Astrocyte (in vitro differentiated cells and primary cell): ENCODE data around the gene CHMP1B. TPM values are rescaled to one million over a fixed set of nuclear protein-coding genes. Genes with fewer than 3 reads are reported as not detected.

Experiments used
- DNase-seq: peaks from one replicate; pipeline ENCODE4 v3.0.0-alpha.2; 2010; ENCODE audit warnings: low read depth
- FAIRE-seq: peaks from 2 replicates; lab custom pipeline; 2011; peaks lifted over from hg19 to GRCh38; lab: Jason Lieb, UNC
- H2AFZ ChIP-seq: 2 replicates; pipeline ENCODE4 v1.6.0; 2012; ENCODE audit warnings: low read depth, low read length, inconsistent platforms
- H3K27ac ChIP-seq: 2 replicates; pipeline ENCODE4 v1.5.1; 2011; ENCODE audit warnings: low read depth, low read length, inconsistent platforms
- H3K27me3 ChIP-seq: 2 replicates; pipeline ENCODE4 v1.6.0; 2011; ENCODE audit warnings: low read length, inconsistent platforms; ENCODE audit not compliant: insufficient read depth
- H3K36me3 ChIP-seq: 2 replicates; pipeline ENCODE4 v1.5.1; 2011; ENCODE audit warnings: low read length, inconsistent platforms; ENCODE audit not compliant: insufficient read depth
- H3K4me1 ChIP-seq: 2 replicates; pipeline ENCODE4 v1.5.1; 2011; ENCODE audit warnings: low read length, inconsistent platforms; ENCODE audit not compliant: insufficient read depth
- H3K4me2 ChIP-seq: 2 replicates; pipeline ENCODE4 v1.6.0; 2012; ENCODE audit warnings: low read length, inconsistent platforms
- H3K4me3 ChIP-seq: 2 replicates; pipeline ENCODE4 v1.5.1; 2011; ENCODE audit warnings: low read depth, mild to moderate bottlenecking, low read length, inconsistent platforms; ENCODE audit not compliant: insufficient read depth
- H3K79me2 ChIP-seq: 2 replicates; pipeline ENCODE4 v1.6.0; 2012; ENCODE audit warnings: mild to moderate bottlenecking, low read length, inconsistent platforms; ENCODE audit not compliant: insufficient read depth
- H3K9ac ChIP-seq: 2 replicates; pipeline ENCODE4 v1.6.0; 2012; ENCODE audit warnings: mild to moderate bottlenecking, low read length, inconsistent platforms
- H3K9me3 ChIP-seq: 2 replicates; pipeline ENCODE4 v1.5.1; 2012; ENCODE audit warnings: low read depth, mild to moderate bottlenecking, low read length, inconsistent platforms; ENCODE audit not compliant: insufficient read depth
- H4K20me1 ChIP-seq: 2 replicates; pipeline ENCODE4 v1.6.0; 2012; ENCODE audit warnings: low read length, inconsistent platforms; ENCODE audit not compliant: insufficient read depth
- H3K27ac Mint-ChIP-seq: one replicate; pipeline ENCODE4 v1.8.0; 2021; ENCODE audit warnings: mild to moderate bottlenecking, mixed read lengths; ENCODE audit not compliant: unreplicated experiment
- H3K27me3 Mint-ChIP-seq: one replicate; pipeline ENCODE4 v1.8.0; 2021; ENCODE audit warnings: low read depth, mixed read lengths; ENCODE audit not compliant: unreplicated experiment
- H3K36me3 Mint-ChIP-seq: one replicate; pipeline ENCODE4 v1.8.0; 2021; ENCODE audit warnings: low read depth, mixed read lengths; ENCODE audit not compliant: unreplicated experiment
- H3K4me1 Mint-ChIP-seq: one replicate; pipeline ENCODE4 v1.8.0; 2021; ENCODE audit warnings: low read depth, mixed read lengths; ENCODE audit not compliant: unreplicated experiment
- H3K4me3 Mint-ChIP-seq: one replicate; pipeline ENCODE4 v1.8.0; 2021; ENCODE audit warnings: mild to moderate bottlenecking, moderate library complexity, mixed read lengths; ENCODE audit not compliant: unreplicated experiment
- H3K9me3 Mint-ChIP-seq: one replicate; pipeline ENCODE4 v1.8.0; 2021; ENCODE audit warnings: mild to moderate bottlenecking, mixed read lengths; ENCODE audit not compliant: unreplicated experiment
- CTCF ChIP-seq: IDR thresholded peaks from 2 replicates; pipeline ENCODE4 v1.5.1; 2011; ENCODE audit warnings: low read depth, mild to moderate bottlenecking, inconsistent platforms, low read length, moderate library complexity; ENCODE audit not compliant: insufficient read depth
- EZH2 ChIP-seq: IDR thresholded peaks from 2 replicates; pipeline ENCODE4 v1.6.1; 2012; ENCODE audit warnings: mild to moderate bottlenecking, low read length, inconsistent platforms; ENCODE audit not compliant: insufficient read depth
- total RNA-seq: library from RNA; stranded (reverse); gene quantifications from 2 replicates; pipeline ENCODE4 v1.2.1, GENCODE V29; 2021

Gene CHMP1B
- total RNA-seq, 1 donor from 2014 or later: 49.7 TPM

GRCh38 chr18:11859903-11860407, 8.7 kb downstream of the CHMP1B start:
- TF ChIP-seq CTCF (peak; percentile 10), EZH2 (no peak)
- peak overlapping the region; percentile 98 for H3K27ac ChIP-seq
- peaks cover 41% of the 10 kb centered on the region for H3K4me1 ChIP-seq
- H3K27me3 Mint-ChIP-seq: peaks cover 2% of the 10 kb centered on the region
- H3K27ac Mint-ChIP-seq: peak overlapping the region; percentile 98
- H3K27me3 ChIP-seq: no peaks in the 10 kb centered on the region
- H3K9me3 Mint-ChIP-seq: no peaks in the 10 kb centered on the region
- H2AFZ ChIP-seq: no peak overlapping the region
- no peaks in the 10 kb centered on the region for H3K36me3 ChIP-seq
- H3K36me3 Mint-ChIP-seq: no peaks in the 10 kb centered on the region
- H3K4me1 Mint-ChIP-seq: peaks cover 47% of the 10 kb centered on the region
- no peak overlapping the region for H3K4me3 ChIP-seq
- FAIRE-seq (peak; percentile 55), DNase-seq (peak; percentile 85)
- peak overlapping the region; percentile 80 for H3K9ac ChIP-seq
- no peaks in the 10 kb centered on the region for H4K20me1 ChIP-seq
- H3K9me3 ChIP-seq: no peaks in the 10 kb centered on the region
- H3K79me2 ChIP-seq: peaks cover 5% of the 10 kb centered on the region
- H3K4me3 Mint-ChIP-seq: no peak overlapping the region
- H3K4me2 ChIP-seq: peak overlapping the region; percentile 55

GRCh38 chr18:11860594-11861450, 9.6 kb downstream of the CHMP1B start:
- H3K27ac Mint-ChIP-seq: peak overlapping the region; percentile 95
- Histone ChIP-seq H4K20me1 (no peaks in the 10 kb centered on the region), H3K36me3 (no peaks in the 10 kb centered on the region), H3K27me3 (no peaks in the 10 kb centered on the region), H3K27ac (peak overlapping the region; percentile 98), H3K4me3 (no peak overlapping the region), H2AFZ (no peak overlapping the region), H3K79me2 (no peaks in the 10 kb centered on the region), H3K4me2 (no peak overlapping the region), H3K9me3 (no peaks in the 10 kb centered on the region), H3K4me1 (peaks cover 41% of the 10 kb centered on the region), H3K9ac (peak overlapping the region; percentile 45)
- no peak for FAIRE-seq
- H3K4me1 Mint-ChIP-seq: peaks cover 44% of the 10 kb centered on the region
- no peaks in the 10 kb centered on the region for H3K36me3 Mint-ChIP-seq
- no peak overlapping the region for H3K4me3 Mint-ChIP-seq
- TF ChIP-seq CTCF (no peak), EZH2 (no peak)
- no peak for DNase-seq
- no peaks in the 10 kb centered on the region for H3K9me3 Mint-ChIP-seq
- H3K27me3 Mint-ChIP-seq: peaks cover 4% of the 10 kb centered on the region
